ENCODE results near the gene CCDC148.

The CCDC148 gene

DNA sequence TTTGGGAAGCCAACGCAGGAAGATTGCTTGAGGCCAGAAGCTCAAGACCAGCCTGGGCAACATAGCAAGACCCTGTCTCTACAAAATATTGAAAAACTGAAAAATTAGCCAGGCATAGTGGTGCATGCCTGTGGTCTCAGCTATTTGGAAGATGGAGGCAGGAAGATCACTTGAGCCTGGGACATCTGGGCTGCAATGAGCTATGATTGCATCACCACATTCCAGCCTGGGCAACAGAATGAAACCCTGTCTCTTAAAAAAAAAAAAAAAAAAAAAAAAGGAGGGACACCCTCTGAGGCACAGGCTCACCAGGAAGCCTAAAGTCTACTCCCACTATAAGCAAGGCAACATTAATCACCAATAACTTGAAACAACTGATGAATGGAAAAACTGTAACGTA is 151.1 kb downstream of the CCDC148 start:
- no peak for DNase-seq (ENCODE audit: low spot score in 2 of 2)
- H3K27me3 ChIP-seq (ENCODE audit: low read depth) = no peaks in the 10 kb centered on the region
- peaks cover 4% of the 10 kb centered on the region; the same call in 1 of the 2 replicates for H3K4me1 ChIP-seq
- H3K36me3 ChIP-seq (replicated peaks) = no peaks in the 10 kb centered on the region
- no peak overlapping the region for H3K4me3 ChIP-seq
- H3K9me3 ChIP-seq = no peaks in the 10 kb centered on the region
- in situ Hi-C loops (cut with MboI; ENCODE audit: low sequenced_read_pairs) = no loop called here

DNA sequence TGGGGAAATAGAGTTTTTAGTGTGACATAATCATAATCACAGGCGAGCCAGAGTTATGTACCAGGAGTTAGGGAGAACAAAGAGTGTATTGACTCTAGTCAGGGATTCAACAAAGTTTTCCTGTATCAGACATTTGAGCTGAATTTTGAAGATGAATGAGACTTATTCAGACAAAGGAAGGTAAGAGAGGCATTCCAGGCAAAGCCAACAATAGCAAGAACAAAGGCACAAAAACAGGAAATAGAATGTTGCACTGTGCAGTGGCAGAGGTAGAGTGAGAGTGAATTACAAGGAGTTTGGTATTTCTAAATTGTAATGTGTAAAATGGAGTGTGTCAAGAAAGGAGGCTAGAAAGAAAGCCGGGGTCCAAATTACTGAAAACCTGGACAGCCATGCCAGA is 156.2 kb downstream of the CCDC148 start:
- H3K27me3 ChIP-seq (ENCODE audit: low read depth) = no peaks in the 10 kb centered on the region
- no peaks in the 10 kb centered on the region for H3K4me1 ChIP-seq
- no peak overlapping the region for H3K4me3 ChIP-seq
- in situ Hi-C loops (cut with MboI; ENCODE audit: low sequenced_read_pairs) = no loop called here
- DNase-seq (ENCODE audit: low spot score in 2 of 2) = no peak
- H3K36me3 ChIP-seq (replicated peaks) = no peaks in the 10 kb centered on the region
- H3K9me3 ChIP-seq = no peaks in the 10 kb centered on the region

DNA sequence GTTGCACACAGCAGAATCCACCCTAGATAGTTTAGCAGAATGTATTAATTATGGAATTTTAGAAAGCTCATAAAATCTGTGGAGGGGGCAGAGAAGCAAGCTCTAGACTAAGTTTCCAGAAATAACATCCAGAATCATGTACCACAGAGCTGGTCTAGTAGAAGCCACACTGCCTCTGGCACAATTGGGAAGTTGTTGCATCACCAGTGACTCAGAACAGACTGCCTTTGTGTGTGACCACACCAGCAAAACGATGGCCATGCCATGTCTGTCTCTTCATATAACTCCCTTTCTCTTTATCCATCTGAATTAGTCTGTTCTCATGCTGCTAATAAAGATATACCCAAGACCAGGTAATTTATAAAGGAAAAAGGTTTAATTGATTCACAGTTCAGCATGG is 158.9 kb downstream of the CCDC148 start:
- H3K4me3 ChIP-seq = no peak overlapping the region
- no peaks in the 10 kb centered on the region for H3K4me1 ChIP-seq
- in situ Hi-C loops (cut with MboI; ENCODE audit: low sequenced_read_pairs) = no loop called here
- H3K36me3 ChIP-seq (replicated peaks) = no peaks in the 10 kb centered on the region
- no peaks in the 10 kb centered on the region for H3K27me3 ChIP-seq (ENCODE audit: low read depth)
- no peaks in the 10 kb centered on the region for H3K9me3 ChIP-seq
- no peak for DNase-seq (ENCODE audit: low spot score in 2 of 2)

DNA sequence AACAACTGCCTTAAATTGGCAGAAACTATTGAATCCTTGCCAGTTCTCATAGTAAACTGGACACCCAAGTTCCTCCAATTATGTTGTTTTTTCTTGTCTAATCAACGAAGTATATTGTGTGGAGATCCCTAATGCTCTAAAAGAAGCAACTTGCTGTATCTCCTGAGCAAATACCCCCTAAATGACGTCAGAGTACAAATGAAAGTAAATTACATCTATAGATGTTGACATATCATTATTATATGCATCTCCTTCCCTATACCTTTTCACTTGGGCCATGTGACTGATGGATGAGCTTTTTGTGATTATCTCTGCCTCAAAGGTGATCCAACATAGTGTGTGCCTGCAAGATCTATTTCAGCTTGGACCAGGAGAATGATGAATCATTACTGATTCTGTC is 159.4 kb downstream of the CCDC148 start:
- Histone ChIP-seq H3K36me3 (replicated peaks) (no peaks in the 10 kb centered on the region), H3K4me3 (no peak overlapping the region), H3K9me3 (no peaks in the 10 kb centered on the region), H3K27me3 (ENCODE audit: low read depth) (no peaks in the 10 kb centered on the region), H3K4me1 (no peaks in the 10 kb centered on the region)
- no peak for DNase-seq (ENCODE audit: low spot score in 2 of 2)
- in situ Hi-C loops (cut with MboI; ENCODE audit: low sequenced_read_pairs) = no loop called here

GRCh38 chr2:158293722-158294121 is 162.8 kb downstream of the CCDC148 start:
- Histone ChIP-seq H3K4me3 (no peak overlapping the region), H3K27me3 (ENCODE audit: low read depth) (no peaks in the 10 kb centered on the region; the same call in 1 of the 2 replicates), H3K9me3 (no peaks in the 10 kb centered on the region), H3K36me3 (replicated peaks) (no peaks in the 10 kb centered on the region), H3K4me1 (no peaks in the 10 kb centered on the region)
- in situ Hi-C loops (cut with MboI; ENCODE audit: low sequenced_read_pairs) = no loop called here
- DNase-seq (ENCODE audit: low spot score in 2 of 2) = no peak

- no peaks in the 10 kb centered on the region for H3K9me3 ChIP-seq
- in situ Hi-C loops (cut with MboI; ENCODE audit: low sequenced_read_pairs) = no loop called here
- H3K4me1 ChIP-seq = no peaks in the 10 kb centered on the region
- no peaks in the 10 kb centered on the region for H3K36me3 ChIP-seq (replicated peaks)
- H3K27me3 ChIP-seq (ENCODE audit: low read depth) = no peaks in the 10 kb centered on the region; the same call in 1 of the 2 replicates
- no peak overlapping the region for H3K4me3 ChIP-seq
- DNase-seq (ENCODE audit: low spot score in 2 of 2) = no peak
These were observed 164.9 kb downstream of the CCDC148 start for GRCh38 chr2:158291544-158292180.

DNA sequence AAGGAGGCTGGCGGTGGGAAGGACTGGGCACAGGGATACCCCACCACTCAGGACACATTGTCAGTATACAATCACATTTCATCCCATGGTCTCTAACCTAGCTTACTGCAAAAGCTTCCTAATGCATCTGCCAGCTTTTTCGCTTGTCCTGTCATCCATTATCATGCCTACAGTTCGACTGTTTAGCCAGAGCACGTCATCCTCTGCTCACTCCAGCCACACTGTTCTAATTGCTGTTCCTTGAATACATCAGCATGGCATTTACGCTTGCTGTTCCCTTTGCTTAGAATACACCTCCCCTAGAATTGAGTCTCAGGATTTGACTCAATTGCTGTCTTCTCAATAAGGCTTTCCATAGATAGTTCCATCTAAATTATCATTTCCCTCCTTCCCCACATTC is 166.3 kb downstream of the CCDC148 start:
- Histone ChIP-seq H3K36me3 (replicated peaks) (no peaks in the 10 kb centered on the region), H3K9me3 (no peaks in the 10 kb centered on the region), H3K27me3 (ENCODE audit: low read depth) (no peaks in the 10 kb centered on the region; the same call in 1 of the 2 replicates), H3K4me1 (no peaks in the 10 kb centered on the region), H3K4me3 (no peak overlapping the region)
- DNase-seq (ENCODE audit: low spot score in 2 of 2) = no peak
- in situ Hi-C loops (cut with MboI; ENCODE audit: low sequenced_read_pairs) = no loop called here

- no peaks in the 10 kb centered on the region for H3K9me3 ChIP-seq
- in situ Hi-C loops (cut with MboI; ENCODE audit: low sequenced_read_pairs) = no loop called here
- no peaks in the 10 kb centered on the region for H3K36me3 ChIP-seq (replicated peaks)
- no peak for DNase-seq (ENCODE audit: low spot score in 2 of 2)
- H3K4me1 ChIP-seq = no peaks in the 10 kb centered on the region
- H3K27me3 ChIP-seq (ENCODE audit: low read depth) = no peaks in the 10 kb centered on the region
- H3K4me3 ChIP-seq = no peak overlapping the region
These were observed 179.7 kb downstream of the CCDC148 start for GRCh38 chr2:158276619-158277471.

DNA sequence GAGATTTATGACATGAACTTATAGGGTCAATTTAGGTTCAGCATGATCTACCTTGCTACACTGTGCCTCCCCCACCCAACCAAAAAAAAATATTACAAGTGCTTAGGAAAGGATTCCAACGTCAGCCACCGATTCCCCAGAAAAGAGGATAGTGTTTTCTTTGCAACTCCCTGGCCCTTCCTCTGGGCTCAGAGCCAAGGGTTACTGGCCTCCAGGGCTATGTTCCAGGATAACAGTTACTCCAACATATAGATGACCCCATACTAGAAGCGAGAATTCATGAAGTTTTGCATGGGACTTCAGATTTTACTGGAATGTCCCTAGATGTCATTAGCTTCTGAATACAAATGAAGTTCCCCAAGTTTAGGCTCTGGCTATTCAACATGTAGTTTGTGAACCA is 182.8 kb downstream of the CCDC148 start:
- Histone ChIP-seq H3K36me3 (replicated peaks) (no peaks in the 10 kb centered on the region), H3K27me3 (ENCODE audit: low read depth) (no peaks in the 10 kb centered on the region), H3K9me3 (no peaks in the 10 kb centered on the region), H3K4me3 (no peak overlapping the region), H3K4me1 (no peaks in the 10 kb centered on the region)
- DNase-seq (ENCODE audit: low spot score in 2 of 2) = no peak
- in situ Hi-C loops (cut with MboI; ENCODE audit: low sequenced_read_pairs) = no loop called here

DNA sequence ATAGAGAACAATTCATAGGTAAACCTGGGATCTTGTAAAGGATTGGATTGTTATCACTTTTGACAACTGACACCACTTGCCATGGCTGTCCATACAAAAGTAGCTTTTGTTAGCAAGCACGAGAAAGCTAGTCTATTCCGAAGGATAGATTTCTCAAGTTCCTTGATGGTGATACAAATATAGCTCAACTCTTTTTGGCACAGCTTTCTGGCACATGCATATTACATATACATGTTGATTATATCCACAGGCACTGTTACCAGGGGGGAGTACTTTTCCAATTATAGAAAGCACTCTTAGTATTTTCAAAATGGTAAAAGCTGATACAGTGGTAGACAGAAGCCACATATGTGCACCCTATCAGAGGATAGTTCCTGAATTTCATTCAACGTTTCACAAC is 186.0 kb downstream of the CCDC148 start:
- no peaks in the 10 kb centered on the region for H3K27me3 ChIP-seq (ENCODE audit: low read depth)
- in situ Hi-C loops (cut with MboI; ENCODE audit: low sequenced_read_pairs) = no loop called here
- no peaks in the 10 kb centered on the region for H3K4me1 ChIP-seq
- H3K36me3 ChIP-seq (replicated peaks) = no peaks in the 10 kb centered on the region
- no peak overlapping the region for H3K4me3 ChIP-seq
- no peak for DNase-seq (ENCODE audit: low spot score in 2 of 2)
- no peaks in the 10 kb centered on the region for H3K9me3 ChIP-seq

DNA sequence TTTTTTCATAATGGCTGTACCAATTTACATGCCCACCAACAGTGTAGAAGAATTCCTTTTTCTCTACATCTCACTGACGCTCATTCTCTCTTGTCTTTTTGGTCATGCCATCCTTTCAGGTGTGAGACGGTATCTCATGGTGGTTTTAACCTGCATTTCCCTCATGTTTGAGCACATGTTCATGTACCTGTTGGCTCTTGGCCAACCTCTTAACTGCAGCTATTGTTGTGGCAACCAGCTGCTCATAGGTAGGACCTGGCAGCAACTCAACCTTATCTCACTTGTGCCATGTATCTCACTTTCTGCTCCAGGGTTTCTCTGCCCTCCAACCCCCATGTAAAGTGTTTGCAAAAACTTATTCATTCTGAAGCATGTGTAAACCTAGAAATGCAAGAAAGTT is 187.4 kb downstream of the CCDC148 start:
- Histone ChIP-seq H3K36me3 (replicated peaks) (no peaks in the 10 kb centered on the region), H3K4me3 (no peak overlapping the region), H3K4me1 (no peaks in the 10 kb centered on the region), H3K9me3 (no peaks in the 10 kb centered on the region), H3K27me3 (ENCODE audit: low read depth) (no peaks in the 10 kb centered on the region)
- DNase-seq (ENCODE audit: low spot score in 2 of 2) = no peak
- in situ Hi-C loops (cut with MboI; ENCODE audit: low sequenced_read_pairs) = no loop called here

DNA sequence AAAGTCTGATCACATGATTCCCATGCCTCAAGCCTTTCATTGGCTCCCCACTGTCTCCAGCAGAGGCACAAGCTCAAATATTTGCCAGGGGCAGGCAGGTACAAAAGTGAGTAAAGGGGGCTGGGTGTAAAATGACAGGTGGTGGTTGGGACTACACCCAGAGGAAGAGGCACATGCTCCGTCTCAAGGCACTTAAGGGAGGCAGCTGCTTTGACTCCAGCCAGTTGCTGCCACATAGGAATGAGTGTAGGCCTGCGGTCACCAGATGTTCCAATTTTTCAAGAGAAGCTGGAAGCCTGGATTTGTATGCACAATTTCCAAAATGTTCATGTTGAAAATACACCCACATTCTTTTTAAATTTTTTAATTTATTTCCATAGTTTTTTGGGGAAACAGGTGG is 190.4 kb downstream of the CCDC148 start:
- no peak overlapping the region for H3K4me3 ChIP-seq
- peaks cover 6% of the 10 kb centered on the region; the same call in 1 of the 2 replicates for H3K27me3 ChIP-seq (ENCODE audit: low read depth)
- H3K4me1 ChIP-seq = no peaks in the 10 kb centered on the region
- no peaks in the 10 kb centered on the region for H3K36me3 ChIP-seq (replicated peaks)
- in situ Hi-C loops (cut with MboI; ENCODE audit: low sequenced_read_pairs) = no loop called here
- no peak for DNase-seq (ENCODE audit: low spot score in 2 of 2)
- H3K9me3 ChIP-seq = no peaks in the 10 kb centered on the region

GRCh38 chr2:158255257-158255656 is 201.3 kb downstream of the CCDC148 start:
- in situ Hi-C loops (cut with MboI; ENCODE audit: low sequenced_read_pairs) = no loop called here
- no peaks in the 10 kb centered on the region for H3K36me3 ChIP-seq (replicated peaks)
- no peaks in the 10 kb centered on the region for H3K9me3 ChIP-seq
- no peaks in the 10 kb centered on the region for H3K27me3 ChIP-seq (ENCODE audit: low read depth)
- no peak for DNase-seq (ENCODE audit: low spot score in 2 of 2)
- H3K4me3 ChIP-seq = no peak overlapping the region
- H3K4me1 ChIP-seq = no peaks in the 10 kb centered on the region

DNA sequence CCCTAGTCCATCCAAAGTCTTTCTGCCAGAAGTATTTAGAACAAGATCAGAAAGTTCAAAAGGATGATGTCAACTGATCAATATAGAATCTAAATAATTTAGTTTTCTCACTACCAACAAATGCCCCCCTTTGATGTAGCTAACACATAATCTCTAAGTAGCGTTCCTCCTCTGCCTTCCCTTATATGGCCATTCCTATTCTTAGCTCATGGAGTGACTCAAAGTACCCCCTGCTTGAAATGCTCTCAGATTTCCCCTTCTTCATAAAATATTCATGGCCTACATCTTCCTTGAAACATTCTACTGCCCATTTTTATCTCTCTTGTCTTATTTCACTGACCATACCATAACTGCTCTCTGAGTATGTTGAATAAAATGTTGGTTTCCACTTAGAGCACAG is 203.4 kb downstream of the CCDC148 start:
- Histone ChIP-seq H3K4me3 (no peak overlapping the region), H3K27me3 (ENCODE audit: low read depth) (no peaks in the 10 kb centered on the region), H3K4me1 (no peaks in the 10 kb centered on the region), H3K36me3 (replicated peaks) (no peaks in the 10 kb centered on the region), H3K9me3 (no peaks in the 10 kb centered on the region)
- in situ Hi-C loops (cut with MboI; ENCODE audit: low sequenced_read_pairs) = no loop called here
- no peak for DNase-seq (ENCODE audit: low spot score in 2 of 2)
